CD4-positive, CD25-positive, alpha-beta regulatory T cell (primary cell): ENCODE results near the gene KSR2. TPM values are rescaled to one million over a fixed set of nuclear protein-coding genes. Genes with fewer than 3 reads are reported as not detected.
A peak's percentile ranks its signal among the peaks of the same experiment; 100 is the strongest.

Experiments used
- ATAC-seq, 2 donors: fragments of 150-1000 bp; cut with Tn5 transposase; one replicate each; pipeline ENCODE4 v1.10.0; 2021; ENCODE audit warnings: low read depth in 2 of 2, moderate number of reproducible peaks in 2 of 2, moderate library complexity in 1 of 2
- DNase-seq, 3 donors: peaks; one replicate each; pipeline versions ENCODE4 v3.0.0 to v3.0.0-alpha.2; 2012 to 2022; ENCODE audit warnings: mixed read lengths in 1 of 3
- H3K27ac ChIP-seq: one replicate; pipeline ENCODE4 v1.7.0; 2013; ENCODE audit warnings: mild to moderate bottlenecking, low read length; ENCODE audit not compliant: insufficient read depth, poor library complexity, severe bottlenecking
- H3K27me3 ChIP-seq: one replicate; pipeline ENCODE4 v1.7.0; 2013; ENCODE audit warnings: low read length; ENCODE audit not compliant: control insufficient read depth, insufficient read depth
- H3K36me3 ChIP-seq: one replicate; pipeline ENCODE4 v1.7.0; 2013; ENCODE audit warnings: mild to moderate bottlenecking, low read length, moderate library complexity; ENCODE audit not compliant: control insufficient read depth, insufficient read depth
- H3K4me1 ChIP-seq: 2 replicates; pipeline ENCODE4 v1.7.0; 2013; ENCODE audit warnings: mild to moderate bottlenecking, low read length; ENCODE audit not compliant: insufficient read depth, control insufficient read depth, poor library complexity, severe bottlenecking
- H3K4me3 ChIP-seq: one replicate; pipeline ENCODE4 v1.7.0; 2013; ENCODE audit warnings: low read depth, mild to moderate bottlenecking, low read length, moderate library complexity
- H3K9me3 ChIP-seq, 2 experiments: 1 replicate in 1 of 2; 2 replicates in 1 of 2; pipeline ENCODE4 v1.7.0; 2013; ENCODE audit warnings: low read length in 2 of 2, mild to moderate bottlenecking in 1 of 2, moderate library complexity in 1 of 2; ENCODE audit not compliant: control insufficient read depth in 2 of 2
- H3K27ac Mint-ChIP-seq, 3 donors: one replicate each; pipeline ENCODE4 v1.8.0; 2020 to 2022; ENCODE audit warnings: mild to moderate bottlenecking in 3 of 3, mixed read lengths in 3 of 3, moderate library complexity in 2 of 3
- H3K27me3 Mint-ChIP-seq: one replicate; pipeline ENCODE4 v1.8.0; 2022; ENCODE audit warnings: mild to moderate bottlenecking, mixed read lengths
- H3K36me3 Mint-ChIP-seq: one replicate; pipeline ENCODE4 v1.8.0; 2020; ENCODE audit warnings: mixed read lengths
- H3K4me1 Mint-ChIP-seq, 4 donors: one replicate each; pipeline ENCODE4 v1.8.0; 2020 to 2022; ENCODE audit warnings: mixed read lengths in 4 of 4, mild to moderate bottlenecking in 1 of 4
- H3K4me3 Mint-ChIP-seq, 4 donors: one replicate each; pipeline ENCODE4 v1.8.0; 2020 to 2022; ENCODE audit warnings: mild to moderate bottlenecking in 4 of 4, mixed read lengths in 4 of 4, moderate library complexity in 3 of 4
- H3K9me3 Mint-ChIP-seq, 7 donors: one replicate each; pipeline ENCODE4 v1.8.0; 2020 to 2022; ENCODE audit warnings: mixed read lengths in 7 of 7, mild to moderate bottlenecking in 3 of 7, moderate library complexity in 2 of 7
- polyA plus RNA-seq, 4 donors: library from polyadenylated mRNA; unstranded; fragments of 300-500 nt; fragmentation: Illumina TruSeq; gene quantifications; one replicate each; pipeline ENCODE4 v1.2.3, GENCODE V29; 2021
- total RNA-seq: library from RNA; stranded (reverse); gene quantifications from one replicate; pipeline ENCODE4 v1.2.3, GENCODE V29; 2022

The KSR2 gene
- total and polyA plus RNA-seq, 5 donors from 2014 or later = 0.20 TPM; not detected in 4

GRCh38 chr12:117603316-117604113 is 365.3 kb downstream of the KSR2 start:
- Mint-ChIP-seq H3K27ac (no peak overlapping the region), H3K27me3 (peaks cover 4% of the 10 kb centered on the region), H3K4me3 (no peak overlapping the region), H3K4me1 (no peaks in the 10 kb centered on the region), H3K36me3 (no peaks in the 10 kb centered on the region), H3K9me3 (peaks cover 0 to 4% (median 0%) of the 10 kb centered on the region in 7 donors)
- Histone ChIP-seq H3K9me3 (no peaks in the 10 kb centered on the region), H3K4me3 (no peak overlapping the region), H3K36me3 (no peaks in the 10 kb centered on the region), H3K4me1 (no peaks in the 10 kb centered on the region), H3K27me3 (no peaks in the 10 kb centered on the region), H3K27ac (no peak overlapping the region)
- ATAC-seq (no peak), DNase-seq (no peak)

GRCh38 chr12:117599849-117600248 is 368.9 kb downstream of the KSR2 start:
- Histone ChIP-seq H3K27me3 (no peaks in the 10 kb centered on the region), H3K4me3 (no peak overlapping the region), H3K4me1 (no peaks in the 10 kb centered on the region), H3K36me3 (no peaks in the 10 kb centered on the region), H3K27ac (no peak overlapping the region), H3K9me3 (no peaks in the 10 kb centered on the region)
- no peaks in the 10 kb centered on the region for H3K36me3 Mint-ChIP-seq
- no peak overlapping the region for H3K27ac Mint-ChIP-seq
- H3K4me1 Mint-ChIP-seq = no peaks in the 10 kb centered on the region
- H3K9me3 Mint-ChIP-seq = peaks cover 0 to 4% (median 0%) of the 10 kb centered on the region in 7 donors
- ATAC-seq (no peak), DNase-seq (no peak)
- H3K4me3 Mint-ChIP-seq = no peak overlapping the region
- H3K27me3 Mint-ChIP-seq = peaks cover 4% of the 10 kb centered on the region

- Mint-ChIP-seq H3K4me1 (no peaks in the 10 kb centered on the region), H3K9me3 (peaks cover 0 to 4% (median 0%) of the 10 kb centered on the region in 7 donors)
- ATAC-seq = no peak
Observed at GRCh38 chr12:117596968-117597367, 371.8 kb downstream of the KSR2 start.

GRCh38 chr12:117595751-117596150 is 373.0 kb downstream of the KSR2 start:
- Histone ChIP-seq H3K4me3 (no peak overlapping the region), H3K27me3 (no peaks in the 10 kb centered on the region), H3K4me1 (no peaks in the 10 kb centered on the region), H3K9me3 (no peaks in the 10 kb centered on the region), H3K36me3 (no peaks in the 10 kb centered on the region), H3K27ac (no peak overlapping the region)
- Mint-ChIP-seq H3K4me1 (no peaks in the 10 kb centered on the region), H3K4me3 (no peak overlapping the region), H3K9me3 (peaks cover 0 to 6% (median 0%) of the 10 kb centered on the region in 7 donors), H3K27me3 (no peaks in the 10 kb centered on the region), H3K36me3 (no peaks in the 10 kb centered on the region), H3K27ac (no peak overlapping the region)
- DNase-seq = no peak
- ATAC-seq = no peak

More at GRCh38 chr12:117596968-117597367, 371.8 kb downstream of the KSR2 start:
- H3K27ac ChIP-seq = no peak overlapping the region
- no peaks in the 10 kb centered on the region for H3K4me1 ChIP-seq
- Mint-ChIP-seq H3K4me3 (no peak overlapping the region), H3K27ac (no peak overlapping the region), H3K36me3 (no peaks in the 10 kb centered on the region), H3K27me3 (no peaks in the 10 kb centered on the region)
- H3K27me3 ChIP-seq = no peaks in the 10 kb centered on the region
- no peaks in the 10 kb centered on the region for H3K9me3 ChIP-seq
- H3K4me3 ChIP-seq = no peak overlapping the region
- no peak for DNase-seq
- no peaks in the 10 kb centered on the region for H3K36me3 ChIP-seq

GRCh38 chr12:117594481-117594880 is 374.3 kb downstream of the KSR2 start:
- DNase-seq = no peak
- H3K4me1 Mint-ChIP-seq = no peaks in the 10 kb centered on the region
- no peaks in the 10 kb centered on the region for H3K36me3 ChIP-seq
- no peaks in the 10 kb centered on the region for H3K4me1 ChIP-seq
- H3K4me3 Mint-ChIP-seq = no peak overlapping the region
- H3K27ac ChIP-seq = no peak overlapping the region
- no peaks in the 10 kb centered on the region for H3K27me3 ChIP-seq
- ATAC-seq = no peak
- H3K36me3 Mint-ChIP-seq = no peaks in the 10 kb centered on the region
- H3K27me3 Mint-ChIP-seq = no peaks in the 10 kb centered on the region
- H3K9me3 Mint-ChIP-seq = peaks cover 0 to 6% (median under 1%) of the 10 kb centered on the region in 7 donors
- H3K9me3 ChIP-seq = no peaks in the 10 kb centered on the region
- H3K4me3 ChIP-seq = no peak overlapping the region
- H3K27ac Mint-ChIP-seq = no peak overlapping the region

GRCh38 chr12:117593815-117594400 is 374.9 kb downstream of the KSR2 start:
- DNase-seq = no peak
- no peak overlapping the region for H3K4me3 Mint-ChIP-seq
- H3K27me3 Mint-ChIP-seq = no peaks in the 10 kb centered on the region
- Histone ChIP-seq H3K4me3 (no peak overlapping the region), H3K36me3 (no peaks in the 10 kb centered on the region), H3K4me1 (no peaks in the 10 kb centered on the region), H3K9me3 (no peaks in the 10 kb centered on the region), H3K27me3 (no peaks in the 10 kb centered on the region), H3K27ac (no peak overlapping the region)
- H3K4me1 Mint-ChIP-seq = no peaks in the 10 kb centered on the region
- H3K27ac Mint-ChIP-seq = no peak overlapping the region
- ATAC-seq = no peak
- H3K36me3 Mint-ChIP-seq = no peaks in the 10 kb centered on the region
- H3K9me3 Mint-ChIP-seq = peaks cover 0 to 6% (median 0%) of the 10 kb centered on the region in 7 donors

GRCh38 chr12:117592588-117593305 is 376.0 kb downstream of the KSR2 start:
- no peaks in the 10 kb centered on the region for H3K27me3 Mint-ChIP-seq

More at GRCh38 chr12:117592588-117593305, 376.0 kb downstream of the KSR2 start:
- Histone ChIP-seq H3K27ac (no peak overlapping the region), H3K4me3 (no peak overlapping the region), H3K36me3 (no peaks in the 10 kb centered on the region), H3K4me1 (no peaks in the 10 kb centered on the region), H3K27me3 (no peaks in the 10 kb centered on the region), H3K9me3 (no peaks in the 10 kb centered on the region)
- no peaks in the 10 kb centered on the region for H3K36me3 Mint-ChIP-seq
- DNase-seq (no peak), ATAC-seq (no peak)
- H3K27ac Mint-ChIP-seq = peak overlapping the region in 1 of 3 donors; percentile 94
- peaks cover 0 to 6% (median under 1%) of the 10 kb centered on the region in 7 donors for H3K9me3 Mint-ChIP-seq
- H3K4me1 Mint-ChIP-seq = no peaks in the 10 kb centered on the region
- no peak overlapping the region for H3K4me3 Mint-ChIP-seq
